Suprapubic skin (tissue), 3 donors: ENCODE results near the gene TMEM59L.

Experiments
- CTCF ChIP-seq, 2 donors: fragments of 200-600 bp in 1 of 2; fragments of 450-650 bp in 1 of 2; sonication (generic) in 1 of 2; IDR thresholded peaks; one replicate each; pipeline ENCODE4 v1.5.1; 2016 to 2019; ENCODE audit warnings: antibody characterized with exemption in 2 of 2, mild to moderate bottlenecking in 1 of 2, moderate library complexity in 1 of 2
- POLR2A ChIP-seq, 2 donors: fragments of 450-650 bp; IDR thresholded peaks; one replicate each; pipeline ENCODE4 v1.6.1; 2017; ENCODE audit warnings: antibody characterized with exemption in 2 of 2, mild to moderate bottlenecking in 2 of 2, moderate library complexity in 2 of 2

GRCh38 chr19:18659281-18660050, 46.8 kb downstream of the TMEM59L start:
- TF ChIP-seq CTCF (IDR thresholded peaks at IDR 0.05): no peak
- peak in 1 of 2 donors; percentile 39 for TF ChIP-seq POLR2A (IDR thresholded peaks at IDR 0.05)
